K562 (cell line): ENCODE results near the gene TPCN1. TPM values are rescaled to one million over a fixed set of nuclear protein-coding genes. Genes with fewer than 3 reads are reported as not detected.
A peak's percentile ranks its signal among the peaks of the same experiment; 100 is the strongest.

Source experiments
- ATAC-seq: fragments of 200-7000 bp; cut with Tn5 transposase; 3 replicates; pipeline ENCODE4 v1.9.1; 2020; ENCODE audit warnings: moderate library complexity
- BruUV-seq: library from RNA; stranded (reverse); fragments of 400-500 nt; replicated peaks from 2 replicates; lab custom pipeline; 2021; lab: Mats Ljungman, UMichigan
- CTCF ChIA-PET: fragments of 300-600 bp; formaldehyde crosslinking; extraction: SDS; loops from one replicate; lab custom pipeline; 2021; ENCODE audit warnings: low intra/inter-chr PET ratio; lab: Yijun Ruan, JAX
- POLR2A ChIA-PET: fragments of 300-600, 350-650 bp; sonication (Branson Sonifier 250); formaldehyde crosslinking; extraction: SDS; loops from one replicate; lab custom pipeline; 2021; ENCODE audit warnings: antibody characterized with exemption, inconsistent platforms; lab: Yijun Ruan, JAX
- DNase-seq, 4 experiments: peaks; one replicate each; pipeline versions ENCODE4 v3.0.0 to v3.0.0-alpha.2; 2011 to 2018; ENCODE audit warnings: low spot score in 3 of 4, mixed read lengths in 3 of 4; ENCODE audit errors: extremely low read depth in 1 of 4
- FAIRE-seq: peaks from 2 replicates; lab custom pipeline; 2011; peaks lifted over from hg19 to GRCh38; lab: Jason Lieb, UNC
- H2AFZ ChIP-seq: 2 replicates; pipeline ENCODE4 v1.6.0; 2011; ENCODE audit warnings: low read depth, low read length, control low read depth, inconsistent platforms
- H3K27ac ChIP-seq: fragments of 200-600 bp; 3 replicates; pipeline ENCODE4 v1.8.0; 2011; ENCODE audit warnings: low read depth, mild to moderate bottlenecking, control low read depth, inconsistent platforms, low read length, moderate library complexity, mixed read lengths; ENCODE audit errors: extremely low read depth
- H3K27me3 ChIP-seq, 2 experiments: fragments of 300-600 bp in 1 of 2; 2 replicates in 1 of 2; 3 replicates in 1 of 2; pipeline versions ENCODE4 v1.6.0 to v1.8.0; 2011; ENCODE audit warnings: inconsistent platforms in 2 of 2, low read length in 2 of 2, mild to moderate bottlenecking in 1 of 2, mixed read lengths in 1 of 2, moderate library complexity in 1 of 2; ENCODE audit not compliant: control insufficient read depth in 2 of 2, insufficient read depth in 2 of 2
- H3K36me3 ChIP-seq: fragments of 300-600 bp; 3 replicates; pipeline ENCODE4 v1.8.0; 2011; ENCODE audit warnings: mild to moderate bottlenecking, low read length, inconsistent platforms; ENCODE audit not compliant: control insufficient read depth, insufficient read depth
- H3K4me1 ChIP-seq, 2 experiments: fragments of 200-600 bp in 1 of 2; replicated peaks in 1 of 2; 2 replicates in 1 of 2; 3 replicates in 1 of 2; pipeline versions ENCODE4 v1.5.1 to v1.8.0; 2011; ENCODE audit warnings: inconsistent platforms in 2 of 2, low read length in 2 of 2, mild to moderate bottlenecking in 1 of 2, mixed read lengths in 1 of 2, moderate library complexity in 1 of 2; ENCODE audit not compliant: control insufficient read depth in 2 of 2, insufficient read depth in 2 of 2
- H3K4me2 ChIP-seq: 2 replicates; pipeline ENCODE4 v1.6.1; 2011; ENCODE audit warnings: low read length, control low read depth, inconsistent platforms, mixed read lengths; ENCODE audit not compliant: insufficient read depth
- H3K4me3 ChIP-seq: fragments of 200-600 bp; sonication (generic), shearing (Covaris generic); 2 replicates; pipeline ENCODE4 v1.5.1; 2016; ENCODE audit warnings: control low read depth, inconsistent platforms
- H3K79me2 ChIP-seq: fragments of 200-600 bp; 3 replicates; pipeline ENCODE4 v1.8.0; 2011; ENCODE audit warnings: low read length, inconsistent platforms; ENCODE audit not compliant: control insufficient read depth, insufficient read depth
- H3K9ac ChIP-seq, 2 experiments: 2 replicates each; pipeline versions ENCODE4 v1.6.0 to v1.6.1; 2011; ENCODE audit warnings: low read depth in 2 of 2, low read length in 2 of 2, control low read depth in 1 of 2, inconsistent platforms in 1 of 2, mild to moderate bottlenecking in 1 of 2, mixed read lengths in 1 of 2; ENCODE audit not compliant: insufficient read depth in 1 of 2
- H3K9me1 ChIP-seq: one replicate; pipeline ENCODE4 v1.6.0; 2011; ENCODE audit warnings: inconsistent platforms, mild to moderate bottlenecking, low read length, moderate library complexity; ENCODE audit not compliant: control insufficient read depth, insufficient read depth
- H3K9me3 ChIP-seq: replicated peaks from 2 replicates; pipeline ENCODE4 v1.5.1; 2011; ENCODE audit warnings: low read depth, low read length, inconsistent platforms; ENCODE audit not compliant: control insufficient read depth, insufficient read depth
- H4K20me1 ChIP-seq: replicated peaks from 2 replicates; pipeline ENCODE4 v1.6.1; 2011; ENCODE audit warnings: low read length, inconsistent platforms, mixed read lengths; ENCODE audit not compliant: control insufficient read depth, insufficient read depth
- CHD4 ChIP-seq: fragments of 200-600 bp; sonication (generic); IDR thresholded peaks from 3 replicates; pipeline ENCODE4 v1.6.1; 2012; ENCODE audit warnings: low read depth, mild to moderate bottlenecking, mixed read lengths, low read length, inconsistent platforms; ENCODE audit not compliant: insufficient read depth, insufficient replicate concordance, poor library complexity, severe bottlenecking
- FOXA3 ChIP-seq, 2 experiments: fragments of 450-650 bp in 1 of 2; sonication (generic) in 1 of 2; formaldehyde crosslinking; IDR thresholded peaks in 1 of 2; conservative IDR thresholded peaks in 1 of 2; 2 replicates each; pipeline versions ENCODE4 v1.4.0 to v1.8.0; 2020 to 2022; ENCODE audit warnings: mild to moderate bottlenecking in 2 of 2, missing genetic modification reagents in 1 of 2
- HNRNPLL ChIP-seq: fragments of 200-400 bp; formaldehyde crosslinking; IDR thresholded peaks from 2 replicates; pipeline ENCODE4 v1.6.1; 2017; ENCODE audit warnings: low read length, low read depth, mild to moderate bottlenecking; ENCODE audit not compliant: poor library complexity, severe bottlenecking
- HNRNPUL1 ChIP-seq: fragments of 200-400 bp; formaldehyde crosslinking; IDR thresholded peaks from 2 replicates; pipeline ENCODE4 v1.6.1; 2017; ENCODE audit warnings: low read length
- KHSRP ChIP-seq: fragments of 450-650 bp; IDR thresholded peaks from 2 replicates; pipeline ENCODE4 v1.6.1; 2017
- LARP7 ChIP-seq: fragments of 450-650 bp; IDR thresholded peaks from 2 replicates; pipeline ENCODE4 v1.6.1; 2016
- MEIS2 ChIP-seq: fragments of 450-650 bp; IDR thresholded peaks from 2 replicates; pipeline ENCODE4 v1.6.1; 2014; ENCODE audit warnings: mild to moderate bottlenecking; ENCODE audit not compliant: partially characterized antibody
- NBN ChIP-seq: fragments of 450-650 bp; IDR thresholded peaks from 2 replicates; pipeline ENCODE4 v1.6.1; 2016; ENCODE audit warnings: low read depth, mild to moderate bottlenecking
- NCOA1 ChIP-seq: fragments of 450-650 bp; IDR thresholded peaks from 2 replicates; pipeline ENCODE4 v1.6.1; 2016; ENCODE audit warnings: low read depth
- NR2C2 ChIP-seq, 2 experiments: fragments of 200-800 bp in 1 of 2; sonication (Bioruptor generic) in 1 of 2; sonication (generic) in 1 of 2; formaldehyde crosslinking in 1 of 2; IDR thresholded peaks; 2 replicates each; pipeline versions ENCODE4 v1.6.1 to v1.8.0; 2016 to 2022; ENCODE audit warnings: mild to moderate bottlenecking in 1 of 2, missing compliant biosample characterization in 1 of 2, missing genetic modification characterization in 1 of 2, missing genetic modification reagents in 1 of 2
- PHTF2 ChIP-seq: fragments of 250-450 bp; sonication (Bioruptor Pico); IDR thresholded peaks from 2 replicates; pipeline ENCODE4 v1.5.0; 2021; ENCODE audit warnings: mild to moderate bottlenecking
- PTBP1 ChIP-seq: fragments of 200-400 bp; formaldehyde crosslinking; IDR thresholded peaks from 2 replicates; pipeline ENCODE4 v1.6.1; 2017; ENCODE audit warnings: low read depth, low read length
- SMARCA5 ChIP-seq: fragments of 450-650 bp; IDR thresholded peaks from 2 replicates; pipeline ENCODE4 v1.6.1; 2016
- SRF ChIP-seq, 2 experiments: fragments of 250-450, 450-650 bp in 1 of 2; sonication (Bioruptor Pico) in 1 of 2; sonication (generic) in 1 of 2; formaldehyde crosslinking; IDR thresholded peaks; 2 replicates each; pipeline versions ENCODE4 v1.5.0 to v1.5.1; 2020 to 2022; ENCODE audit warnings: mild to moderate bottlenecking in 1 of 2, missing genetic modification reagents in 1 of 2
- TAL1 ChIP-seq: fragments of 450-650 bp; IDR thresholded peaks from 2 replicates; pipeline ENCODE4 v1.6.1; 2016; ENCODE audit warnings: mild to moderate bottlenecking
- XRCC5 ChIP-seq: fragments of 200-400 bp; formaldehyde crosslinking; IDR thresholded peaks from 2 replicates; pipeline ENCODE4 v1.6.1; 2017; ENCODE audit warnings: low read depth, mild to moderate bottlenecking, low read length
- ZBED1 ChIP-seq: IDR thresholded peaks from 2 replicates; pipeline ENCODE4 v1.6.1; 2014
- ZNF263 ChIP-seq: sonication (generic); formaldehyde crosslinking; IDR thresholded peaks from 2 replicates; pipeline ENCODE4 v1.8.0; 2022; ENCODE audit warnings: mild to moderate bottlenecking, missing genetic modification reagents, borderline replicate concordance
- WGBS: fragments of 100-300 bp; shearing (Covaris generic); methylation state at CpG from one replicate; pipeline ENCODE4 v1.1.6; 2016; ENCODE audit warnings: low coverage, mixed read lengths; ENCODE audit not compliant: insufficient coverage; ENCODE audit errors: missing lambda C conversion rate; 5-methylcytosine and 5-hydroxymethylcytosine counted together
- in situ Hi-C: fragments of 300-500 bp; cut with MboI; formaldehyde crosslinking; loops from 4 replicates; pipeline ENCODE4 v1.15.0; 2018; ENCODE audit warnings: inconsistent platforms, mixed read lengths
- intact Hi-C: fragments of 100-400 bp; cut with micrococcal nuclease; formaldehyde crosslinking; loops from 2 replicates; pipeline ENCODE4 v1.14.2; 2022
- polyA plus RNA-seq, 8 experiments: library from polyadenylated mRNA; depleted of rRNA in 4 of 8; stranded (reverse) in 5 of 8; unstranded in 3 of 8; fragments of >200 nt; fragmentation: Nextera tagmentation in 2 of 8; fragmentation: Illumina TruSeq in 1 of 8; extraction: Ambion mirVana in 2 of 8; extraction: Trizol in 1 of 8; gene quantifications; 2 replicates each; pipeline versions ENCODE4 v1.2.1 to v1.2.3, GENCODE V29; 2011 to 2014; ENCODE audit warnings: inconsistent platforms in 1 of 8, missing spikeins in 1 of 8
- total RNA-seq, 7 experiments: library from RNA; depleted of rRNA in 6 of 7; stranded (reverse); fragments of >200 nt in 6 of 7; fragmentation: Illumina TruSeq in 2 of 7; extraction: Trizol in 2 of 7; gene quantifications; 2 replicates each; pipeline versions ENCODE4 v1.2.1 to v1.2.3, GENCODE V29; 2011 to 2021; ENCODE audit warnings: low replicate concordance in 1 of 7
- TF ChIP-seq, protein P1 (sequence below): fragments of 450-650 bp; formaldehyde crosslinking; IDR thresholded peaks from 2 replicates; pipeline ENCODE4 v1.4.0; 2020; ENCODE audit warnings: mild to moderate bottlenecking, moderate library complexity
- TF ChIP-seq, protein P2 (sequence below): sonication (generic); formaldehyde crosslinking; IDR thresholded peaks from 2 replicates; pipeline ENCODE4 v1.5.0; 2020; ENCODE audit warnings: missing genetic modification reagents
- TF ChIP-seq, protein P3 (sequence below): fragments of 250-450 bp; sonication (Bioruptor Pico); IDR thresholded peaks from 2 replicates; pipeline ENCODE4 v1.4.0; 2020; ENCODE audit warnings: borderline replicate concordance

The TPCN1 gene
- total and polyA plus RNA-seq, 9 of the 15 experiments (the other 6 are each of a cell fraction or from before 2014, with no cell fraction given), result 0.80 to 23.8 (median 7.4) TPM

DNA sequence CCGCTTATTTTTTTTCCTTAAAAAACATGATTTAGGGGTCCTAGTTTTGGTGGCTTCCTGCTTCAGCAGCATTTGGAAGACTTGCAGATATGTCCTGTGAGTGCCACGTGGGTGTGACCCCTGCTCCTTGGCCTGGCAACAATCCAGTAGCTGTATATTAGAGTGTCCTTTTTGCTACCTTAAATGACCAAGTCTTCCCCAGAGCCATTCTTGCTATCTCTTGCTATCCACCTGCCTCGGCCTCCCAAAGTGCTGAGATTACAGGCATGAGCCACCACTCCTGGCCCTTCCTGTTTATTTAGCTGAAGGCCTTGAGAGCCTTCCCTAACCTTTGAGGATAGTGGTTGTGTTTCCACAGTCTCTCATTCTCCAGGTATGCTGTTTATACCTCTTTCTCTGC is 17.0 kb downstream of the TPCN1 start:
- Histone ChIP-seq H3K79me2 (no peaks in the 10 kb centered on the region), H3K4me2 (peak overlapping the region; percentile 45), H2AFZ (no peak overlapping the region), H3K9me1 (no peaks in the 10 kb centered on the region), H3K9ac (peak overlapping the region; percentile 4 to 20; a peak in 3 of 4 replicates), H3K9me3 (no peaks in the 10 kb centered on the region), H3K27ac (peak overlapping the region; percentile 59), H3K4me1 (peaks cover 29 to 33% of the 10 kb centered on the region in 2 experiments), H3K36me3 (peaks cover 37% of the 10 kb centered on the region), H3K4me3 (no peak overlapping the region), H4K20me1 (no peaks in the 10 kb centered on the region), H3K27me3 (no peaks in the 10 kb centered on the region)
- peak; percentile 63 for FAIRE-seq
- ATAC-seq, result peak; percentile 80
- DNase-seq, result peak in 3 of 4 experiments; percentile 41 to 82 (median 65)
- ChIA-PET POLR2A (interaction anchor here (0.6 to 3.4 kb wide), 5 partner anchors 8 to 1059 kb away, joined by 3 to 25 read pairs (median 3); no protein-coding TSS in a partner anchor), CTCF (no interaction called here)
- WGBS, result 4% methylated on average over 3 of the region's 3 CpGs
- in situ Hi-C loops, result no loop called here
- intact Hi-C loops, result loop anchor here (5.0 kb wide), 1 partner anchor 41 kb away; no protein-coding TSS in a partner anchor
- BruUV-seq, result no TSS peak
- TF ChIP-seq, protein P1, sequence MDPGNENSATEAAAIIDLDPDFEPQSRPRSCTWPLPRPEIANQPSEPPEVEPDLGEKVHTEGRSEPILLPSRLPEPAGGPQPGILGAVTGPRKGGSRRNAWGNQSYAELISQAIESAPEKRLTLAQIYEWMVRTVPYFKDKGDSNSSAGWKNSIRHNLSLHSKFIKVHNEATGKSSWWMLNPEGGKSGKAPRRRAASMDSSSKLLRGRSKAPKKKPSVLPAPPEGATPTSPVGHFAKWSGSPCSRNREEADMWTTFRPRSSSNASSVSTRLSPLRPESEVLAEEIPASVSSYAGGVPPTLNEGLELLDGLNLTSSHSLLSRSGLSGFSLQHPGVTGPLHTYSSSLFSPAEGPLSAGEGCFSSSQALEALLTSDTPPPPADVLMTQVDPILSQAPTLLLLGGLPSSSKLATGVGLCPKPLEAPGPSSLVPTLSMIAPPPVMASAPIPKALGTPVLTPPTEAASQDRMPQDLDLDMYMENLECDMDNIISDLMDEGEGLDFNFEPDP (CRISPR knock-in tag), result no peak
- peak; percentile 23 to 89; a peak in 2 of 4 replicates for TF ChIP-seq FOXA3 (CRISPR knock-in tag; conservative IDR thresholded peaks at IDR 0.05 in 1 of 2, IDR thresholded peaks at IDR 0.05 in 1 of 2)
- no peak for TF ChIP-seq PTBP1
- TF ChIP-seq XRCC5, result no peak
- no peak for TF ChIP-seq NR2C2 (CRISPR knock-in tag; IDR thresholded peaks at IDR 0.05)
- peak; percentile 64 for TF ChIP-seq NR2C2 (tag; IDR thresholded peaks at IDR 0.05)
- TF ChIP-seq SRF (CRISPR knock-in tag; IDR thresholded peaks at IDR 0.05), result peak in 1 of 2 experiments; percentile 88; a peak in 2 of 4 replicates
- TF ChIP-seq CHD4, result no peak
- TF ChIP-seq HNRNPLL, result no peak
- TF ChIP-seq, protein P2, sequence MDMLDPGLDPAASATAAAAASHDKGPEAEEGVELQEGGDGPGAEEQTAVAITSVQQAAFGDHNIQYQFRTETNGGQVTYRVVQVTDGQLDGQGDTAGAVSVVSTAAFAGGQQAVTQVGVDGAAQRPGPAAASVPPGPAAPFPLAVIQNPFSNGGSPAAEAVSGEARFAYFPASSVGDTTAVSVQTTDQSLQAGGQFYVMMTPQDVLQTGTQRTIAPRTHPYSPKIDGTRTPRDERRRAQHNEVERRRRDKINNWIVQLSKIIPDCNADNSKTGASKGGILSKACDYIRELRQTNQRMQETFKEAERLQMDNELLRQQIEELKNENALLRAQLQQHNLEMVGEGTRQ (CRISPR knock-in tag), result 0 out of 2 replicates have a peak, but pooled peaks have one; percentile 30
- peak; percentile 30; the same call in 1 of the 2 replicates for TF ChIP-seq NCOA1
- no peak for TF ChIP-seq SMARCA5
- TF ChIP-seq, protein P3, sequence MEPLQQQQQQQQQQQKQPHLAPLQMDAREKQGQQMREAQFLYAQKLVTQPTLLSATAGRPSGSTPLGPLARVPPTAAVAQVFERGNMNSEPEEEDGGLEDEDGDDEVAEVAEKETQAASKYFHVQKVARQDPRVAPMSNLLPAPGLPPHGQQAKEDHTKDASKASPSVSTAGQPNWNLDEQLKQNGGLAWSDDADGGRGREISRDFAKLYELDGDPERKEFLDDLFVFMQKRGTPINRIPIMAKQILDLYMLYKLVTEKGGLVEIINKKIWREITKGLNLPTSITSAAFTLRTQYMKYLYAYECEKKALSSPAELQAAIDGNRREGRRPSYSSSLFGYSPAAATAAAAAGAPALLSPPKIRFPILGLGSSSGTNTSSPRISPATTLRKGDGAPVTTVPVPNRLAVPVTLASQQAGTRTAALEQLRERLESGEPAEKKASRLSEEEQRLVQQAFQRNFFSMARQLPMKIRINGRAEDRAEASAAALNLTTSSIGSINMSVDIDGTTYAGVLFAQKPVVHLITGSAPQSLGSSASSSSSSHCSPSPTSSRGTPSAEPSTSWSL (CRISPR knock-in tag), result no peak
- 0 out of 2 replicates have a peak, but pooled peaks have one; percentile 44 for TF ChIP-seq ZNF263 (CRISPR knock-in tag)
- peak; percentile 74 for TF ChIP-seq TAL1
- TF ChIP-seq LARP7, result no peak
- TF ChIP-seq ZBED1, result no peak
- TF ChIP-seq MEIS2, result peak; percentile 73
- TF ChIP-seq KHSRP, result no peak
- TF ChIP-seq PHTF2 (CRISPR knock-in tag), result no peak
- TF ChIP-seq NBN, result 0 out of 2 replicates have a peak, but pooled peaks have one; percentile 42
- TF ChIP-seq HNRNPUL1, result no peak
